Neural cell (in vitro differentiated cells): ENCODE measurements around the gene CDC73. TPM values are rescaled to one million over a fixed set of nuclear protein-coding genes. Genes with fewer than 3 reads are reported as not detected.

Source experiments
- H2AFZ ChIP-seq: fragments of 200-600, 300-800 bp; sonication (generic), shearing (Covaris generic); 2 replicates; pipeline ENCODE4 v1.6.0; 2014; ENCODE audit warnings: low read depth, mild to moderate bottlenecking, antibody characterized with exemption, low read length, moderate library complexity
- H3F3A ChIP-seq: fragments of 200-600 bp; shearing (Covaris generic); 2 replicates; pipeline ENCODE4 v1.6.1; 2016; ENCODE audit warnings: mild to moderate bottlenecking, moderate library complexity, mixed read lengths, antibody characterized with exemption, low read length; ENCODE audit not compliant: insufficient read depth, poor library complexity, severe bottlenecking
- H3K27ac ChIP-seq: fragments of 200-600, 300-800 bp; sonication (generic), shearing (Covaris generic); 2 replicates; pipeline ENCODE4 v1.5.1; 2014; ENCODE audit warnings: mild to moderate bottlenecking, low read length, moderate library complexity
- H3K27me3 ChIP-seq: fragments of 300-800, 200-600 bp; sonication (generic), shearing (Covaris generic); 2 replicates; pipeline ENCODE4 v1.6.0; 2014; ENCODE audit warnings: mild to moderate bottlenecking, low read depth, low read length, moderate library complexity; ENCODE audit not compliant: insufficient read depth
- H3K36me3 ChIP-seq: fragments of 300-800, 200-600 bp; sonication (generic), shearing (Covaris generic); 2 replicates; pipeline ENCODE4 v1.5.1; 2014; ENCODE audit warnings: mild to moderate bottlenecking, antibody characterized with exemption, low read length, moderate library complexity; ENCODE audit not compliant: insufficient read depth
- H3K4me2 ChIP-seq: fragments of 300-800, 200-600 bp; sonication (generic), shearing (Covaris generic); 2 replicates; pipeline ENCODE4 v1.6.0; 2014; ENCODE audit warnings: mild to moderate bottlenecking, low read length
- H3K4me3 ChIP-seq: fragments of 300-800, 200-600 bp; sonication (generic), shearing (Covaris generic); 2 replicates; pipeline ENCODE4 v1.5.1; 2014; ENCODE audit warnings: mild to moderate bottlenecking, low read length, moderate library complexity
- H3K79me2 ChIP-seq: fragments of 200-600 bp; shearing (Covaris generic); replicated peaks from 2 replicates; pipeline ENCODE4 v1.6.0; 2014; ENCODE audit warnings: mild to moderate bottlenecking, low read length, moderate library complexity; ENCODE audit not compliant: insufficient read depth
- H3K9ac ChIP-seq: fragments of 300-800, 200-600 bp; sonication (generic), shearing (Covaris generic); 2 replicates; pipeline ENCODE4 v1.6.1; 2016; ENCODE audit warnings: mild to moderate bottlenecking, low read length, mixed read lengths
- H3K9me2 ChIP-seq: fragments of 200-600 bp; shearing (Covaris generic); 2 replicates; pipeline ENCODE4 v1.6.1; 2016; ENCODE audit warnings: mild to moderate bottlenecking, low read length, mixed read lengths; ENCODE audit not compliant: insufficient read depth
- H3K9me3 ChIP-seq: fragments of 200-600, 300-800 bp; sonication (generic), shearing (Covaris generic); 2 replicates; pipeline ENCODE4 v1.6.1; 2016; ENCODE audit warnings: mild to moderate bottlenecking, mixed run types, low read length, moderate library complexity, mixed read lengths
- H4K20me1 ChIP-seq: fragments of 200-600 bp; shearing (Covaris generic); 2 replicates; pipeline ENCODE4 v1.6.1; 2016; ENCODE audit warnings: mild to moderate bottlenecking, mixed run types; ENCODE audit not compliant: insufficient read depth
- EP300 ChIP-seq: fragments of 450-650 bp; conservative IDR thresholded peaks from 2 replicates; pipeline ENCODE4 v1.6.1; 2014; ENCODE audit warnings: antibody characterized with exemption, mild to moderate bottlenecking, moderate library complexity; ENCODE audit not compliant: poor library complexity, severe bottlenecking
- EZH2 ChIP-seq: fragments of 200-600, 300-800 bp; shearing (Covaris generic), sonication (generic); IDR thresholded peaks from 2 replicates; pipeline ENCODE4 v1.6.1; 2014; ENCODE audit warnings: antibody characterized with exemption, low read length, borderline replicate concordance, mild to moderate bottlenecking; ENCODE audit not compliant: insufficient read depth, poor library complexity, severe bottlenecking
- MXI1 ChIP-seq: fragments of 450-650 bp; conservative IDR thresholded peaks from 2 replicates; pipeline ENCODE4 v1.6.1; 2014; ENCODE audit warnings: antibody characterized with exemption, mild to moderate bottlenecking; ENCODE audit not compliant: poor library complexity, severe bottlenecking
- POLR2AphosphoS5 ChIP-seq: IDR thresholded peaks from 2 replicates; pipeline ENCODE4 v1.6.1; 2012
- RAD21 ChIP-seq: fragments of 450-650 bp; conservative IDR thresholded peaks from 2 replicates; pipeline ENCODE4 v1.6.1; 2014; ENCODE audit warnings: antibody characterized with exemption, mild to moderate bottlenecking, moderate library complexity
- REST ChIP-seq: IDR thresholded peaks from 2 replicates; pipeline ENCODE4 v1.6.1; 2012; ENCODE audit warnings: borderline replicate concordance
- SMC3 ChIP-seq: fragments of 450-650 bp; conservative IDR thresholded peaks from 2 replicates; pipeline ENCODE4 v1.6.1; 2014; ENCODE audit warnings: antibody characterized with exemption, mild to moderate bottlenecking, moderate library complexity; ENCODE audit not compliant: poor library complexity
- TAF1 ChIP-seq: IDR thresholded peaks from 2 replicates; pipeline ENCODE4 v1.6.1; 2012; ENCODE audit warnings: low read depth
- polyA plus RNA-seq: library from polyadenylated mRNA; depleted of rRNA; stranded (reverse); fragments of >200 nt; gene quantifications from 2 replicates; pipeline ENCODE4 v1.2.3, GENCODE V29; 2014
- TF ChIP-seq, protein P1 (sequence below): fragments of 450-650 bp; IDR thresholded peaks from 2 replicates; pipeline ENCODE4 v1.5.1; 2014; ENCODE audit warnings: antibody characterized with exemption, mild to moderate bottlenecking, moderate library complexity; ENCODE audit not compliant: poor library complexity, severe bottlenecking

The CDC73 gene
- polyA plus RNA-seq, 1 donor from 2014 or later = 11.9 TPM

DNA sequence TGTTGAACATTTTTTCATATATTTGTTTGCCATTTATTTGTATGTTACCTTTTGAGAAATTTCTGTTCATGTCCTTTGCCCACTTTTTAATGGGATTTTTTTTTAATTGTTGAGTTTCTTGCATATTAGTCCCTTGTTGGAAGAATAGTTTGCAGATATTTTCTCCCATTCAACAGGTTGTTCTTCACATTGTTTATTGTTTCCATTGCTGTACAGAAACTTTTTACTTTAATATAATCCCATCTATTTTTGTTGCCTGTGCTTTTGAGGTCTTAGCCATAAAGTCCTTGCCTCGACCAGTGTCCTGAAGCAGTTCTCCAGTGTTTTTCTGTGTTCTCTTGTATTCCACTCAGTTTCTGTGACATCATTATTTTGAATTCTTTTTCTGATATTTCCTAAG, 118.8 kb downstream of the CDC73 start:
- Histone ChIP-seq H3K9ac (no peak overlapping the region), H3K36me3 (no peaks in the 10 kb centered on the region), H3K4me2 (no peak overlapping the region), H3F3A (no peaks in the 10 kb centered on the region), H3K9me2 (no peaks in the 10 kb centered on the region), H3K27me3 (no peaks in the 10 kb centered on the region), H4K20me1 (no peaks in the 10 kb centered on the region), H3K4me3 (no peak overlapping the region), H2AFZ (no peak overlapping the region), H3K27ac (no peak overlapping the region), H3K79me2 (no peaks in the 10 kb centered on the region), H3K9me3 (no peaks in the 10 kb centered on the region)
- TF ChIP-seq MXI1 (no peak), TAF1 (no peak), RAD21 (no peak), POLR2AphosphoS5 (no peak), REST (no peak), EP300 (no peak), EZH2 (no peak), SMC3 (no peak)
- TF ChIP-seq, protein P1, sequence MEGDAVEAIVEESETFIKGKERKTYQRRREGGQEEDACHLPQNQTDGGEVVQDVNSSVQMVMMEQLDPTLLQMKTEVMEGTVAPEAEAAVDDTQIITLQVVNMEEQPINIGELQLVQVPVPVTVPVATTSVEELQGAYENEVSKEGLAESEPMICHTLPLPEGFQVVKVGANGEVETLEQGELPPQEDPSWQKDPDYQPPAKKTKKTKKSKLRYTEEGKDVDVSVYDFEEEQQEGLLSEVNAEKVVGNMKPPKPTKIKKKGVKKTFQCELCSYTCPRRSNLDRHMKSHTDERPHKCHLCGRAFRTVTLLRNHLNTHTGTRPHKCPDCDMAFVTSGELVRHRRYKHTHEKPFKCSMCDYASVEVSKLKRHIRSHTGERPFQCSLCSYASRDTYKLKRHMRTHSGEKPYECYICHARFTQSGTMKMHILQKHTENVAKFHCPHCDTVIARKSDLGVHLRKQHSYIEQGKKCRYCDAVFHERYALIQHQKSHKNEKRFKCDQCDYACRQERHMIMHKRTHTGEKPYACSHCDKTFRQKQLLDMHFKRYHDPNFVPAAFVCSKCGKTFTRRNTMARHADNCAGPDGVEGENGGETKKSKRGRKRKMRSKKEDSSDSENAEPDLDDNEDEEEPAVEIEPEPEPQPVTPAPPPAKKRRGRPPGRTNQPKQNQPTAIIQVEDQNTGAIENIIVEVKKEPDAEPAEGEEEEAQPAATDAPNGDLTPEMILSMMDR = no peak

DNA sequence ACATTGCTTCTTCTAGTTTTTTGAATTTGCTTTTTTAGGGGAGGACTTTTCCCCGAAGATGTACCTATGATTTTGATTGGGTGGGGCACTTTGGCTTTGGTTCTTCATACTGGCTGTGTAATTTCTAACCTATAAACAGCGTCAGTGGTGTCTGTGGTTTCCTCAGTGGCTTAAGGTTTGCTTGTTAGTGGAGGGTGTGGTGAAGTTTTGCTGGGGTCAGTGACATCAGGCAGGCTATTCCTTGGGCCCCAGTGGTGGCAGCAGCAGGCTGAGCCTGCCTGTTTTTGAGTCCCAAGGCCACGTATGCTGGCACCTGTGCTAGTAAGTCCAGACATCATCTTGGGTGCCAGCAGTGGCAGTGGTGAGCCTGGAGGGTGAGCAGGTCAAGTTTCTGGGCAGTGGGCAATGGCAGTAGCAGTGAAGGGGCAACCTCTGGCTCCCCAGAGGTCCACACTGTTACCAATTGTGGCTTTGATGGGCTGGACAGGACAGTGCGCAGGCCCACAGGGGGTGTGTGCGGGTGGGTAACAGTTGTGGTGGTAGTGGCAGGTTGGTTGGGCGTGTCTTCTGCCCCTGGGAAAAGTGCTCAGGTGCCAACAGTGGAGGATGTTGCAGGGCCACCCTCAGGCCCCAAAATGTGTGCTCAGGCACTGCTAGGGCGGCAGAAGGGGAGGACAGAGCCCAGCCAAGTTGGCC, 119.4 kb downstream of the CDC73 start:
- TF ChIP-seq EP300 (no peak), RAD21 (no peak), SMC3 (no peak), EZH2 (no peak), MXI1 (no peak), POLR2AphosphoS5 (no peak), TAF1 (no peak), REST (no peak)
- TF ChIP-seq, protein P1 = no peak
- no peaks in the 10 kb centered on the region for H4K20me1 ChIP-seq
- H3F3A ChIP-seq = no peaks in the 10 kb centered on the region
- no peak overlapping the region for H3K4me2 ChIP-seq
- no peaks in the 10 kb centered on the region for H3K9me3 ChIP-seq
- H3K9ac ChIP-seq = no peak overlapping the region
- H3K4me3 ChIP-seq = no peak overlapping the region
- H3K27me3 ChIP-seq = no peaks in the 10 kb centered on the region
- H3K9me2 ChIP-seq = no peaks in the 10 kb centered on the region
- H3K79me2 ChIP-seq = no peaks in the 10 kb centered on the region
- H3K36me3 ChIP-seq = no peaks in the 10 kb centered on the region
- no peak overlapping the region for H3K27ac ChIP-seq
- no peak overlapping the region for H2AFZ ChIP-seq
